Karpas-422 (cell line): Measurements from ENCODE around the gene CEP44. TPM values are rescaled to one million over a fixed set of nuclear protein-coding genes. Genes with fewer than 3 reads are reported as not detected.
"Not testable (repeated sequence)": the region's sequence is repeated elsewhere in the genome, so short reads cannot be mapped to it uniquely, and the experiment has no call there.

Source experiments
- DNase-seq: peaks from one replicate; pipeline ENCODE4 v3.0.0-alpha.2; 2015
- H2AFZ ChIP-seq: fragments of 200-600 bp; sonication (generic); 2 replicates; pipeline ENCODE4 v1.6.1; 2014; ENCODE audit warnings: antibody characterized with exemption, low read length, mixed read lengths
- H3K27ac ChIP-seq: fragments of 200-600 bp; sonication (generic); 2 replicates; pipeline ENCODE4 v1.5.1; 2014; ENCODE audit warnings: mild to moderate bottlenecking, low read length, moderate library complexity
- H3K27me3 ChIP-seq: fragments of 200-600 bp; sonication (generic); 2 replicates; pipeline ENCODE4 v1.6.1; 2014; ENCODE audit warnings: low read length, mixed read lengths
- H3K36me3 ChIP-seq: fragments of 200-600 bp; sonication (generic); 2 replicates; pipeline ENCODE4 v1.6.1; 2014; ENCODE audit warnings: low read length, mixed read lengths; ENCODE audit not compliant: insufficient read depth
- H3K4me1 ChIP-seq: fragments of 200-600 bp; sonication (generic); 2 replicates; pipeline ENCODE4 v1.6.1; 2014; ENCODE audit warnings: mild to moderate bottlenecking, low read length, mixed read lengths
- H3K4me2 ChIP-seq: fragments of 200-600 bp; sonication (generic); 2 replicates; pipeline ENCODE4 v1.6.1; 2014; ENCODE audit warnings: low read length, low read depth, mild to moderate bottlenecking; ENCODE audit not compliant: poor library complexity, severe bottlenecking
- H3K4me3 ChIP-seq: fragments of 200-600 bp; sonication (generic); 2 replicates; pipeline ENCODE4 v1.5.1; 2014; ENCODE audit warnings: mild to moderate bottlenecking, antibody characterized with exemption, low read length, mixed read lengths
- H3K79me2 ChIP-seq: fragments of 200-600 bp; sonication (generic); 2 replicates; pipeline ENCODE4 v1.6.1; 2014; ENCODE audit warnings: mild to moderate bottlenecking, low read length, mixed read lengths
- H3K9ac ChIP-seq: fragments of 200-600 bp; sonication (generic); 2 replicates; pipeline ENCODE4 v1.6.0; 2014; ENCODE audit warnings: low read length
- H3K9me2 ChIP-seq: fragments of 200-600 bp; sonication (generic), shearing (Covaris generic); replicated peaks from 2 replicates; pipeline ENCODE4 v1.6.0; 2014; ENCODE audit warnings: mild to moderate bottlenecking, low read length, moderate library complexity; ENCODE audit not compliant: insufficient read depth
- H3K9me3 ChIP-seq: fragments of 300-700, 200-600 bp; sonication (generic); 2 replicates; pipeline ENCODE4 v1.6.1; 2014; ENCODE audit warnings: low read length, mixed read lengths
- H4K20me1 ChIP-seq: fragments of 200-600 bp; sonication (generic); 2 replicates; pipeline ENCODE4 v1.6.1; 2014; ENCODE audit warnings: mild to moderate bottlenecking, antibody characterized with exemption, low read length, low read depth; ENCODE audit not compliant: insufficient read depth
- total RNA-seq: library from RNA; depleted of rRNA; stranded (reverse); fragments of >200 nt; shearing (Covaris generic); gene quantifications from 2 replicates; pipeline ENCODE4 v1.2.3, GENCODE V29; 2014; ENCODE audit warnings: low replicate concordance

The CEP44 gene
- total RNA-seq, 1 experiment from 2014 or later, result 17.4 TPM

DNA sequence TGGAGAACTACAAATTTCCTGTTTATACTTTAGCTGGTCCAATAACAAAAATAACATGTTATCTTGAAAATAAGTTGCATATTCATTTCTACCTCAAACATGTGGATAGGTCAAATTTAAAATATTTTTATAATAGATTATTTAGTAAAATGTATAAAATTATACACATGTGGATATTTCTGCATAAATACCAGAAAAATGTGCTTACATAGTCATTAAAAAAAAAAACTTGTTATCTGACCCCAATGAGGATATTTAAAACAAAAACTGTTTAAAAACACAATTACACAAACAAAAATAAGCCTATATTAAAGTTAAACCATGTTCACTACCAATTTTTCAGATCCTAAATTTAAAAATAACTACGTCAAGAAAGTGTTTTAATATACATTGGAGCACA lies 28.3 kb upstream of the CEP44 start:
- Histone ChIP-seq H3K4me2 (no peak overlapping the region), H3K4me1 (no peaks in the 10 kb centered on the region)
- no peak for DNase-seq

DNA sequence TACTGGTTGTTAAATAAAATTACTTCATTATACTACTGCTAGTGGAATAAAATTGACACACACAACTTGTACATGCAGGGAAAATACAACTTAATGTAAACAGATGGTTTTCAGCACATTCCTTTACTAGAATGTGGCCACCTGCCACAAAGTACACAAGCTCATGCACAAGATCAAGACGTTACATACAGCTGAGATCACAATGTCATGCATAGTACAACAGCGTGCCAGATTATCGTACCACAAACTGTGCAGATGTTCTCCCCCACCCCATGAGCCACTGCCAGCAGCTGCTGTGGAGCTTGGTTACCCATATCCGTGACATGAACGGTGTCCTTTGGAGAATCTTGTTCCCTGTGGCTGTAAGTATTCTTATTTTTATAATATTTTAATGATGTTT lies 27.9 kb upstream of the CEP44 start:
- no peak overlapping the region for H2AFZ ChIP-seq
- no peaks in the 10 kb centered on the region for H4K20me1 ChIP-seq
- no peak overlapping the region for H3K9ac ChIP-seq
- no peak for DNase-seq
- no peak overlapping the region for H3K4me3 ChIP-seq
- no peak overlapping the region for H3K4me2 ChIP-seq
- H3K9me3 ChIP-seq, result no peaks in the 10 kb centered on the region
- H3K4me1 ChIP-seq, result no peaks in the 10 kb centered on the region
- no peak overlapping the region for H3K27ac ChIP-seq
- no peaks in the 10 kb centered on the region for H3K79me2 ChIP-seq
- no peaks in the 10 kb centered on the region for H3K27me3 ChIP-seq
- H3K36me3 ChIP-seq, result no peaks in the 10 kb centered on the region
- no peaks in the 10 kb centered on the region for H3K9me2 ChIP-seq

More for the DNA sequence above, 28.3 kb upstream of the CEP44 start:
- H3K79me2 ChIP-seq, result no peaks in the 10 kb centered on the region
- no peak overlapping the region for H3K4me3 ChIP-seq
- no peaks in the 10 kb centered on the region for H3K36me3 ChIP-seq
- no peak overlapping the region for H2AFZ ChIP-seq
- H3K27ac ChIP-seq, result no peak overlapping the region
- H3K27me3 ChIP-seq, result no peaks in the 10 kb centered on the region
- no peaks in the 10 kb centered on the region for H3K9me3 ChIP-seq
- H4K20me1 ChIP-seq, result no peaks in the 10 kb centered on the region
- no peak overlapping the region for H3K9ac ChIP-seq
- no peaks in the 10 kb centered on the region for H3K9me2 ChIP-seq

DNA sequence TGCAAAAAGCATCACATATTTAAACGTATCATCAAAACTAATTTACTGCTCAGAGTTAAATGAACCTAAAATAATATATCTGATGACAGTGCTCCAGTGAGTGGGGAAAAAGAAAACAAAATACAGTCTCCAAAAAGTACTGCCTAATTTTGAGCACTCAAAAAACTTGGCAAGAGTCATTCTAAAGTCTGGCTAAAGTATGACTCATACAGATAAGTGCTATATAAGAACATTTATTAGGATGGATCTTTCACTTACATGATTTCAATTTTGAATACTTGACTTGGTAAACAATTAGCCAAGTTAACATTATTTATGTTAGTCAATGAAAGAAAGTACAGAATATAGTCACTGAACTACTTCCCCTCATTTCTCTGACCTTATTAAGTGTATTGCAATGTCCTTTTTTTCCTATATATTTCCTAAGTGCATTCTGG lies 27.4 kb upstream of the CEP44 start:
- Histone ChIP-seq H3K79me2 (no peaks in the 10 kb centered on the region), H3K4me1 (peaks cover 3% of the 10 kb centered on the region), H3K27me3 (no peaks in the 10 kb centered on the region), H3K4me3 (no peak overlapping the region), H3K9me2 (no peaks in the 10 kb centered on the region), H4K20me1 (no peaks in the 10 kb centered on the region), H2AFZ (no peak overlapping the region), H3K27ac (no peak overlapping the region), H3K9me3 (no peaks in the 10 kb centered on the region), H3K9ac (no peak overlapping the region), H3K36me3 (no peaks in the 10 kb centered on the region), H3K4me2 (no peak overlapping the region)
- no peak for DNase-seq

DNA sequence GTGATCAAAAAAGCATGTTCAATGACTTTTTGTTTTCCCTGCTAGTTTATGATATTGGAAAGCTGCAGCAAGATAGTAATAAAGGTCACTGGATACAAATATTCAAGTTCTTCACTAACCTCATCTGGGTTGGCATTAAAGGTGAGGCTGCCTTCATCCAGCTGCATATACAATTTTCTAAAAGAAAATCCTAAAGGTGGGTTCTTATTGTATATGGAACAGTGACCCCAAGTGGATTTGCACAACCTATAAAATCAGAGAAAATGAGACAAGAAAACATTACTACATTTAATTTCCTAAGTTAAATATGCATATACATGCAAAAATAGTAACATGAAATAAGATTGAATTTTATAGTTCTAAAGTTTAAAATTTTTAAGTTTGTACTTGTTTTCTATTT lies 24.1 kb upstream of the CEP44 start:
- no peaks in the 10 kb centered on the region for H4K20me1 ChIP-seq
- no peaks in the 10 kb centered on the region for H3K9me3 ChIP-seq
- H3K27me3 ChIP-seq, result no peaks in the 10 kb centered on the region
- H2AFZ ChIP-seq, result no peak overlapping the region
- no peak overlapping the region for H3K4me2 ChIP-seq
- DNase-seq, result no peak
- no peak overlapping the region for H3K4me3 ChIP-seq
- H3K36me3 ChIP-seq, result no peaks in the 10 kb centered on the region
- no peaks in the 10 kb centered on the region for H3K9me2 ChIP-seq
- H3K9ac ChIP-seq, result no peak overlapping the region
- no peaks in the 10 kb centered on the region for H3K79me2 ChIP-seq
- peaks cover 11% of the 10 kb centered on the region for H3K4me1 ChIP-seq
- H3K27ac ChIP-seq, result no peak overlapping the region

DNA sequence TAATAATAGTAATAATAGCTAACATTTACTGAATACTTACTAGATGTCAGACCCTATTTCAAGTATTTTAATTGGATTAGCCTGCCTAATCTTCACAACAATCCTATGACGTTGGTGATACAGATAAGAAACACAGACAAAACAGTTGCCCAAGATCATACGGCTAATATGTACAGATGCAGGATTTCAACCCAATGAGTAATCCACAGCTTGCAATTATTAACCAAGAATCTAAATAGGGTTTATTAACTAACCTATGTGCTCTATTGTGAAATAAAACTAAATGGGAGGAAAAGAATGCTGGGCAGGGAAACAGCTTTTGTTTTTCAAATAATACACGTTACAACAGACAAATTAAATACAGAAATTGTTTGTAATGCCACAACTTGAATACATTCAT lies 23.6 kb upstream of the CEP44 start:
- no peaks in the 10 kb centered on the region for H3K27me3 ChIP-seq
- no peak overlapping the region for H2AFZ ChIP-seq
- peaks cover 11% of the 10 kb centered on the region for H3K4me1 ChIP-seq
- no peaks in the 10 kb centered on the region for H4K20me1 ChIP-seq
- no peaks in the 10 kb centered on the region for H3K79me2 ChIP-seq
- H3K4me2 ChIP-seq, result no peak overlapping the region
- H3K36me3 ChIP-seq, result no peaks in the 10 kb centered on the region
- no peak for DNase-seq
- H3K27ac ChIP-seq, result no peak overlapping the region
- no peak overlapping the region for H3K9ac ChIP-seq
- H3K9me2 ChIP-seq, result no peaks in the 10 kb centered on the region
- H3K4me3 ChIP-seq, result no peak overlapping the region
- no peaks in the 10 kb centered on the region for H3K9me3 ChIP-seq

DNA sequence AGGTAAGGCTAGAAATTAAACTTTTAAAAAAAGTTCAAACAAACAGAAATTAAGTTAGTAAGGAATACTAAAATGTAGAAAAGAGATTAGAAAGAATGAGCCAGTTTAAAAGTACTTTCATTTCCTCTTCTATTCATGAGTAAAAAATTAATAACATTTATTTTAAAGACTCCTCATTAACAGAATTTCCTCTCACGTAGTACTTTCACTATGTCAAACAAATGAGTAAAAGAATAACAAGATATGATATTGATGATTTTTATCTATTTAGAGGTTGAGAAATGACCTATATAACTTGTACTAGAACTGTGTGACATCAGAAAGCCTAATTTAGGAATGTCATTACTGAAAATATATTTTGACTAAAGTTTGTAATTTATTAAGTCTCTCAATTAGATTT lies 22.3 kb upstream of the CEP44 start:
- not testable (repeated sequence) for H3K79me2 ChIP-seq, H3K4me3 ChIP-seq, H3K9me3 ChIP-seq, H3K27me3 ChIP-seq, H4K20me1 ChIP-seq, H3K36me3 ChIP-seq, DNase-seq, H3K27ac ChIP-seq, H3K9me2 ChIP-seq, H2AFZ ChIP-seq, H3K9ac ChIP-seq
- H3K4me1 ChIP-seq, result peaks cover 11% of the 10 kb centered on the region
- peak overlapping the region; percentile 38 for H3K4me2 ChIP-seq

DNA sequence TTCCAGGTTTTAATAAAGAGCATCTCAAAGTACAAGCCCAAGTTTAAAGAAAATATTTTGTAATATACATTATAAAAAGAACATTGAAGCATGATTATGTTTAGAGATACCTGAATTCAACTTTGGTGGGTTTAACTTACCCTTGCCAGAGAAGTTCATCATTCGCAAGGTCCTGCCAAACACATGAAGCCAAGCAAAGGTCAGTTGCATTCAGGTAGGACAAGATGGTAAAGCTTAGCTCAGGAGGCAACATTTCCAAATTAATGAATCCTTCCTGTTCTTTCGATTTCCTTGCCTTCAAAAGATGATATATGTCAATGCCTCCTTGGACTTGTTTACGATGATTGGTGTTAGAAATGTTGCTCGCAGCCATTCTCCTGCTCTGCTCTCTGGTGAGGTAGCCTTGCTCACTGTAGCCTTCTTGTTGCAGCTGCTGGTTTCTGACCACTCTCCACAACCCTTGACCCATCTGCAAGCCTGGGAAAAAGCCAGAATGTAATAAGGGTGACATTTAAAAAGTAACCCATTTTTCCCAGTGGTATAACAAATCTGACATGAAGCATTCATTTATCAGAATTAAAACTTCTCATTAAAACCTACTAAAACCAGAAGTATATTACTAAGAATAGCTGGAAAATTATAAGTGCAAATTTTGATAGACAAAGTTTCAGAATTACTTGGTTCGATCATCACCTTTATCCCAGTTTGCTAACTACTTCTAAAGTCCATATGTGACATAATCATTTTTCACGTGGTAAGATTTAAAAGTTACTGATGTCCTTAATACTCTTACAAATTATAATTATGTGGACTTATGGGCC lies 20.9 kb upstream of the CEP44 start:
- Histone ChIP-seq H3K79me2 (no peaks in the 10 kb centered on the region), H3K4me1 (peaks cover 11% of the 10 kb centered on the region), H3K27ac (no peak overlapping the region), H3K9ac (no peak overlapping the region), H3K9me3 (no peaks in the 10 kb centered on the region), H3K27me3 (no peaks in the 10 kb centered on the region), H2AFZ (no peak overlapping the region), H3K36me3 (no peaks in the 10 kb centered on the region), H3K9me2 (no peaks in the 10 kb centered on the region), H3K4me3 (no peak overlapping the region), H4K20me1 (no peaks in the 10 kb centered on the region), H3K4me2 (no peak overlapping the region)
- DNase-seq, result no peak

DNA sequence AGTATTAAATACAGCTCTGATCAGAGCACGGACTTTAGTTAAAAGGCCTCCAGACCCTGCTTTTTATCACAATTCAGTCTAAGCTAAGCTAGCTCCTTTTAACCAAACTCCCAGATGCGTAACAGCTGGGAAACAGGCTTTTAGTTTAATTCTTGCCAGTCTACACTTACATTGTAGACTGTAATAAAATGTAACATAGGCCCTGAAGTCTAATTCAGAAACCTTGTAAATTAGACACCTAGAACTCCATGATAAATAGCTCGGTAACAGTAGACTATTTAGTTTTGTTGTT lies 20.3 kb upstream of the CEP44 start:
- Histone ChIP-seq H3K27me3 (no peaks in the 10 kb centered on the region), H3K9ac (no peak overlapping the region), H3K9me2 (no peaks in the 10 kb centered on the region), H4K20me1 (no peaks in the 10 kb centered on the region), H3K36me3 (no peaks in the 10 kb centered on the region), H3K4me2 (no peak overlapping the region), H3K4me1 (peaks cover 11% of the 10 kb centered on the region), H3K4me3 (no peak overlapping the region), H3K79me2 (no peaks in the 10 kb centered on the region), H3K27ac (no peak overlapping the region), H3K9me3 (no peaks in the 10 kb centered on the region), H2AFZ (no peak overlapping the region)
- DNase-seq, result no peak
